Ovary (tissue), 9 donors: ENCODE measurements around the gene NOS3. TPM values are rescaled to one million over a fixed set of nuclear protein-coding genes. Genes with fewer than 3 reads are reported as not detected.
"Not testable (repeated sequence)": the region's sequence is repeated elsewhere in the genome, so short reads cannot be mapped to it uniquely, and the experiment has no call there.

Source experiments
- DNase-seq, 5 donors: peaks; one replicate each; pipeline ENCODE4 v3.0.0-alpha.2; 2019 to 2020
- H3K27ac ChIP-seq, 2 donors: fragments of 200-600 bp; one replicate each; pipeline versions ENCODE4 v1.5.1 to v1.8.0; 2019 to 2022
- H3K27me3 ChIP-seq: fragments of 200-600 bp; one replicate; pipeline ENCODE4 v1.8.0; 2022
- H3K36me3 ChIP-seq: fragments of 200-600 bp; sonication (generic); one replicate; pipeline ENCODE4 v1.5.1; 2019
- H3K4me1 ChIP-seq: one replicate; pipeline ENCODE4 v1.8.1; 2013; ENCODE audit warnings: mild to moderate bottlenecking, moderate library complexity; ENCODE audit not compliant: insufficient read depth
- H3K4me3 ChIP-seq: fragments of 200-600 bp; sonication (generic); one replicate; pipeline ENCODE4 v1.5.1; 2017
- H3K9me3 ChIP-seq, 2 donors: fragments of 200-600 bp in 1 of 2; sonication (generic) in 1 of 2; one replicate each; pipeline versions ENCODE4 v1.5.1 to v1.8.1; 2013 to 2019; ENCODE audit warnings: mild to moderate bottlenecking in 1 of 2, moderate library complexity in 1 of 2
- CTCF ChIP-seq, 3 donors: fragments of 450-650 bp in 2 of 3; fragments of 200-600 bp in 1 of 3; IDR thresholded peaks; one replicate each; pipeline versions ENCODE4 v1.5.1 to v1.8.0; 2016 to 2022; ENCODE audit warnings: antibody characterized with exemption in 3 of 3, mild to moderate bottlenecking in 1 of 3
- EP300 ChIP-seq: sonication (generic); formaldehyde crosslinking; IDR thresholded peaks from one replicate; pipeline ENCODE4 v1.6.1; 2017; ENCODE audit warnings: antibody characterized with exemption
- POLR2A ChIP-seq: fragments of 450-650 bp; IDR thresholded peaks from one replicate; pipeline ENCODE4 v1.6.1; 2017; ENCODE audit warnings: antibody characterized with exemption, mild to moderate bottlenecking, moderate library complexity
- WGBS, 3 donors: extraction: QIAGEN DNeasy Blood & Tissue Kit in 1 of 3; methylation state at CpG; one replicate each; pipeline versions ENCODE4 v1.1.5 to v1.1.7; 2013 to 2017; 5-methylcytosine and 5-hydroxymethylcytosine counted together
- intact Hi-C, 4 donors: fragments of 100-400 bp; cut with DNase I; formaldehyde crosslinking; loops; one replicate each; pipeline versions ENCODE4 v1.11.0 to v1.15.1; 2022 to 2023
- polyA plus RNA-seq, 2 donors: library from polyadenylated mRNA; stranded (reverse); fragments of 200-250 nt in 1 of 2; fragments of 350-450 nt in 1 of 2; fragmentation: Illumina TruSeq in 1 of 2; extraction: RNeasy Lipid Tissue Mini Kit (QIAGEN cat#74804) in 1 of 2; gene quantifications; one replicate each; pipeline ENCODE4 v1.2.3, GENCODE V29; 2013 to 2014
- total RNA-seq, 7 donors: library from RNA; depleted of rRNA in 2 of 7; stranded (reverse); fragments of >200 nt in 2 of 7; fragmentation: NEBNext Ultra II Directional in 3 of 7; extraction: Animal tissue kit (Norgen Biotek cat#: 25700) in 3 of 7; gene quantifications; one replicate each; pipeline versions ENCODE4 v1.1.0 to v1.2.4, GENCODE V29; 2016 to 2023
- donor health status: DM: no; HTN: no; CAD: no; lungs with moderate emphysema.
- donor health status: DM: no; HTN: no; CAD: no.
- donor health status: Bipolar disorder and iron deficiency.
- donor health status: DM: yes; HTN: yes; CAD: no.
- donor health status: DM: no; HTN: no; CAD: no.
- donor health status: DM: yes; HTN: yes; CAD: no.

NOS3 gene
- total and polyA plus RNA-seq, 9 donors, result 1.0 to 26.0 (median 5.4) TPM

GRCh38 chr7:151010307-151011096 lies 19.7 kb downstream of the NOS3 start:
- TF ChIP-seq EP300, result no peak
- TF ChIP-seq POLR2A, result no peak
- TF ChIP-seq CTCF (IDR thresholded peaks at IDR 0.05), result no peak
- intact Hi-C loops, result loop anchor here in 3 of 4 donors (5.0 to 10.0 kb wide), 2 partner anchors 104 to 113 kb away; no protein-coding TSS in a partner anchor
- no peaks in the 10 kb centered on the region for H3K27me3 ChIP-seq
- H3K36me3 ChIP-seq, result no peaks in the 10 kb centered on the region
- H3K27ac ChIP-seq, result no peak overlapping the region
- WGBS, 3 donors, result 36 to 41% (median 39%) methylated on average over 17 to 18 of the region's 18 CpGs
- no peak overlapping the region for H3K4me3 ChIP-seq
- H3K4me1 ChIP-seq, result peaks cover 5% of the 10 kb centered on the region
- H3K9me3 ChIP-seq, result no peaks in the 10 kb centered on the region
- no peak for DNase-seq

- Histone ChIP-seq H3K27ac (no peak overlapping the region), H3K4me3 (no peak overlapping the region), H3K27me3 (no peaks in the 10 kb centered on the region), H3K36me3 (no peaks in the 10 kb centered on the region), H3K9me3 (no peaks in the 10 kb centered on the region), H3K4me1 (peaks cover 5% of the 10 kb centered on the region)
- DNase-seq, result no peak
- 57 to 83% (median 70%) methylated on average over 1 of the region's 1 CpG for WGBS, 3 donors
- TF ChIP-seq CTCF (IDR thresholded peaks at IDR 0.05) (no peak), POLR2A (no peak), EP300 (no peak)
- intact Hi-C loops, result loop anchor here in 3 of 4 donors (5.0 to 10.0 kb wide), 2 partner anchors 104 to 114 kb away; no protein-coding TSS in a partner anchor
Measured at GRCh38 chr7:151011097-151011409, 20.2 kb downstream of the NOS3 start.

- 86 to 87% (median 86%) methylated on average over 12 of the region's 12 CpGs for WGBS, 3 donors
- not testable (repeated sequence) for H3K27ac ChIP-seq, H3K36me3 ChIP-seq, H3K9me3 ChIP-seq, H3K4me3 ChIP-seq, H3K4me1 ChIP-seq, H3K27me3 ChIP-seq, DNase-seq
- intact Hi-C loops, result loop anchor here in 3 of 4 donors (5.0 to 10.0 kb wide), 2 partner anchors 103 to 114 kb away; no protein-coding TSS in a partner anchor
Measured at GRCh38 chr7:151011616-151012015, 20.8 kb downstream of the NOS3 start.

- H3K9me3 ChIP-seq, result no peaks in the 10 kb centered on the region
- intact Hi-C loops, result loop anchor here in 3 of 4 donors (5.0 to 10.0 kb wide), 2 partner anchors 103 to 115 kb away; no protein-coding TSS in a partner anchor
Measured at GRCh38 chr7:151012031-151012692, 21.3 kb downstream of the NOS3 start.

More at GRCh38 chr7:151012031-151012692, 21.3 kb downstream of the NOS3 start:
- Histone ChIP-seq H3K4me3 (no peak overlapping the region), H3K27ac (no peak overlapping the region), H3K27me3 (no peaks in the 10 kb centered on the region), H3K36me3 (no peaks in the 10 kb centered on the region), H3K4me1 (peaks cover 5% of the 10 kb centered on the region)
- TF ChIP-seq EP300, result no peak
- TF ChIP-seq POLR2A, result no peak
- TF ChIP-seq CTCF (IDR thresholded peaks at IDR 0.05), result no peak
- no peak for DNase-seq
- 77 to 87% (median 83%) methylated on average over 6 of the region's 6 CpGs for WGBS, 3 donors
